ENCODE measurements around the gene RNASE13. TPM values are rescaled to one million over a fixed set of nuclear protein-coding genes. Genes with fewer than 3 reads are reported as not detected.

Gene RNASE13
- total and polyA plus RNA-seq, 2 experiments from 2014 or later: not detected

DNA sequence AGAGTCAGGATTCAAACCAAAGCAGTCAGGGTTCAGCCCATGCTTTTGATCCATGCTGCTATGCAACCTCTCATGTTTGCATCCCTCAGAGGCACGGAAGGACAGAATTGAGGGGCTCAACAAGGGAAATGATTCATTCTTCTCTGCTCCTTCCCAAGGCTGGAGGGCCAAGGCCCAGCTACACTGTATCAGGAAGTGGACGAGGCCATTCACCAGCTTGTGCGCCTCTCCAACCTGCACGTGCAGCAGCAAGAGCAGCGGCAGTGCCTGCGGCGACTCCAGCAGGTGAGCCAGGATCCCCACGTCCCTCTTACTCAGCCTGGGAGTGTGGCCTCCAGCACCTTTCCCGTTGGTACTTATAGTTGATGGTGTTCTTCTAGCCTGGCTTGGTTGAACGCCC is 44.1 kb upstream of the RNASE13 start:
- H3K9me3 ChIP-seq (ENCODE audit: low read depth): no peaks in the 10 kb centered on the region
- no peak overlapping the region for H2AFZ ChIP-seq
- H3K36me3 ChIP-seq (ENCODE audit: low read depth): peaks cover 43% of the 10 kb centered on the region
- H3F3A ChIP-seq (ENCODE audit: insufficient read depth): peaks cover 5% of the 10 kb centered on the region; the same call in 1 of the 2 replicates
- no peaks in the 10 kb centered on the region for H3K9me2 ChIP-seq (ENCODE audit: insufficient read depth)
- WGBS, 2 experiments (ENCODE audit: low coverage in 1 of 2, low lambda C conversion rate in 2 of 2, missing lambda C conversion rate in 2 of 2): 94 to 95% methylated on average over 10 of the region's 10 CpGs
- H3K27ac ChIP-seq: no peak overlapping the region
- H3K27me3 ChIP-seq (replicated peaks; ENCODE audit: insufficient read depth): no peaks in the 10 kb centered on the region
- in situ Hi-C loops (cut with MboI): no loop called here
- DNase-seq: no peak
- H3K79me2 ChIP-seq (ENCODE audit: insufficient read depth): peaks cover 29% of the 10 kb centered on the region
- TF ChIP-seq EZH2phosphoT487 (IDR thresholded peaks at IDR 0.05; ENCODE audit: insufficient read depth, low read depth) (no peak), EZH2 (IDR thresholded peaks at IDR 0.05; ENCODE audit: insufficient read depth, poor library complexity, severe bottlenecking) (no peak)
- no peak overlapping the region for H3K4me2 ChIP-seq (ENCODE audit: unreplicated experiment)
- no peaks in the 10 kb centered on the region for H3K4me1 ChIP-seq (ENCODE audit: insufficient read depth)
- H3K9ac ChIP-seq: no peak overlapping the region
- H3K4me3 ChIP-seq: no peak overlapping the region
- H4K20me1 ChIP-seq (ENCODE audit: insufficient read depth): no peaks in the 10 kb centered on the region

DNA sequence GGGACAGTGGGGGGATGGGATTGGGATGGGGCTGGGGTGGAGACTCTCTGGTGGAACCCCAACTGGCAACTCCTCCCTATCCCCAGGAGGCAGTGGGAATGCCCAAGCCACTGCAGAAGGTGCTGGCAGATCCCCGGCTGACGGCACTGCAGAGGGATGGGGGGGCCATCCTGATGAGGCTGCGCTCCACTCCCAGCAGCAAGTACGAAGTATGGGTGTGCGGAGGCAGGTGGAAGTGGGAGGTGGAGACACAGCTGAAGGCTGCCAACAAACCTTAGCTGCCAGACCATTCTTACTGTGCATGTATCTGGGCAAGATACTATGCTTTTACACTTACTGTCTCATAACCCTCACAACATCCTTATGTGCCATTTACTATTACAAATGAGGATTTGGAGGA is 43.7 kb upstream of the RNASE13 start:
- H3K9me2 ChIP-seq (ENCODE audit: insufficient read depth): no peaks in the 10 kb centered on the region
- no peak overlapping the region for H3K27ac ChIP-seq
- H3K4me1 ChIP-seq (ENCODE audit: insufficient read depth): peaks cover under 1% of the 10 kb centered on the region
- no peaks in the 10 kb centered on the region for H4K20me1 ChIP-seq (ENCODE audit: insufficient read depth)
- H3K4me3 ChIP-seq: no peak overlapping the region
- in situ Hi-C loops (cut with MboI): no loop called here
- 83 to 85% methylated on average over 5 of the region's 5 CpGs for WGBS, 2 experiments (ENCODE audit: low coverage in 1 of 2, low lambda C conversion rate in 2 of 2, missing lambda C conversion rate in 2 of 2)
- no peaks in the 10 kb centered on the region for H3K9me3 ChIP-seq (ENCODE audit: low read depth)
- H2AFZ ChIP-seq: no peak overlapping the region
- H3K27me3 ChIP-seq (replicated peaks; ENCODE audit: insufficient read depth): no peaks in the 10 kb centered on the region
- H3K9ac ChIP-seq: no peak overlapping the region
- H3K36me3 ChIP-seq (ENCODE audit: low read depth): peaks cover 43% of the 10 kb centered on the region
- H3K79me2 ChIP-seq (ENCODE audit: insufficient read depth): peaks cover 33% of the 10 kb centered on the region
- no peak for DNase-seq
- no peak overlapping the region for H3K4me2 ChIP-seq (ENCODE audit: unreplicated experiment)
- TF ChIP-seq EZH2phosphoT487 (IDR thresholded peaks at IDR 0.05; ENCODE audit: insufficient read depth, low read depth) (no peak), EZH2 (IDR thresholded peaks at IDR 0.05; ENCODE audit: insufficient read depth, poor library complexity, severe bottlenecking) (no peak)
- H3F3A ChIP-seq (ENCODE audit: insufficient read depth): peaks cover 9% of the 10 kb centered on the region

DNA sequence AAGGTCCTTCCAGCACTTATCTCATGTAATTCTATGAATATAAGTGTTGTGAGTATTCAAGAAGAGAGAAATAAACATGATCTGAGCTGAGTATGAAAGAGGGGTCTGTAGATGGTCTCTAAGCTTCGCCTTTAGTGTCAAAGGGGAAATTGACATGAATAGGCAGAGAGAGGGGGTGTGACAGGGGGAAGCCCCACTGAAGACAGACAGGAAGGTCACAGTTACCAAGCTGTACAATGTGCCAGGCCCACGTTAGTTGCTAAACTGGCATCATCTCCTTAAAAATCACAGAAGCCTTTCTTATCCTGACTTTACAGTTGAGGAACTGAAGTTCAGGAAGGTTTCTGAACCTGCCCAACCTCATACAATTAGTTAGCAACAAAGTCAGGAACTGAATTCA is 43.1 kb upstream of the RNASE13 start:
- Histone ChIP-seq H4K20me1 (ENCODE audit: insufficient read depth) (no peaks in the 10 kb centered on the region), H3K4me3 (no peak overlapping the region), H3K27me3 (replicated peaks; ENCODE audit: insufficient read depth) (no peaks in the 10 kb centered on the region), H2AFZ (no peak overlapping the region), H3K79me2 (ENCODE audit: insufficient read depth) (peaks cover 39% of the 10 kb centered on the region), H3K27ac (no peak overlapping the region), H3K9ac (no peak overlapping the region), H3F3A (ENCODE audit: insufficient read depth) (peaks cover 11% of the 10 kb centered on the region), H3K9me2 (ENCODE audit: insufficient read depth) (no peaks in the 10 kb centered on the region), H3K4me2 (ENCODE audit: unreplicated experiment) (no peak overlapping the region), H3K4me1 (ENCODE audit: insufficient read depth) (peaks cover 6% of the 10 kb centered on the region), H3K9me3 (ENCODE audit: low read depth) (no peaks in the 10 kb centered on the region), H3K36me3 (ENCODE audit: low read depth) (peaks cover 38% of the 10 kb centered on the region)
- no peak for TF ChIP-seq EZH2phosphoT487 (IDR thresholded peaks at IDR 0.05; ENCODE audit: insufficient read depth, low read depth)
- no peak for TF ChIP-seq EZH2 (IDR thresholded peaks at IDR 0.05; ENCODE audit: insufficient read depth, poor library complexity, severe bottlenecking)
- in situ Hi-C loops (cut with MboI): no loop called here
- DNase-seq: no peak
- WGBS, 2 experiments (ENCODE audit: low coverage in 1 of 2, low lambda C conversion rate in 2 of 2, missing lambda C conversion rate in 2 of 2): 98 to 100% methylated on average over 2 of the region's 2 CpGs

DNA sequence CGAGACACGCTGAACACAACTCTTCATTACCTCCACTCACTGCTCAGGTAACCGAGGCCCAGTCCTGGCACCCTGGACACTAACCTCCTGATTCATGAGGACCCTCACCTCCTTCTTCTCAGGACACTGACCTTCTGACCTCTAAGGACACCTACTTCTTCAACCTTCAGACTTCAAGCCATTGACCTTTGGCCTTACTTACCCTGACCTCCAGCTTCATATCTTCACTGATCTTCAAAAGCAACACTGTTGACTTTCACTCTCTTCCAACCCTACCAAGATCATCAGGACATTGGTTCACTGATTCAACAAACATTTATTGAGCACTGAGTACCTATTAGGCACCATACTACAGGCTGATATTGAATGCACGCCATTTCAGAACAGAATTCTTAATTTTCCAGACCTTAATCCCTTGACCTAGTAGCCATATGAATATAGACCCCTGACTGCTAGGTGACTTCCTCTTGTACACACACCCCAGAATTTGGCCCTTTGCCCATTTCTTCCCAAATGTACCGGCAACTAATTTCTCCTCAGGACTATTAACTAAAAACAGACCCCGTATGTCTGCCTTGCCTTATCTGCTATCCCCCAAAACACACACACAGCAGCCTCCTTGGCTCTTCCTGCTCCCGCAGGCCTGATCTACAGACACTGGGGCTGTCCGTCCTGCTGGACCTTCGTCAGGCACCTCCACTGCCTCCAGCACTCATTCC is 41.3 kb upstream of the RNASE13 start:
- Histone ChIP-seq H3K9me2 (ENCODE audit: insufficient read depth) (no peaks in the 10 kb centered on the region), H3F3A (ENCODE audit: insufficient read depth) (peaks cover 24% of the 10 kb centered on the region), H3K4me3 (no peak overlapping the region), H3K79me2 (ENCODE audit: insufficient read depth) (peaks cover 41% of the 10 kb centered on the region), H3K9me3 (ENCODE audit: low read depth) (no peaks in the 10 kb centered on the region), H3K36me3 (ENCODE audit: low read depth) (peaks cover 33% of the 10 kb centered on the region), H3K4me1 (ENCODE audit: insufficient read depth) (peaks cover 16% of the 10 kb centered on the region), H2AFZ (no peak overlapping the region), H3K27me3 (replicated peaks; ENCODE audit: insufficient read depth) (no peaks in the 10 kb centered on the region), H3K4me2 (ENCODE audit: unreplicated experiment) (no peak overlapping the region), H3K9ac (no peak overlapping the region), H3K27ac (no peak overlapping the region), H4K20me1 (ENCODE audit: insufficient read depth) (no peaks in the 10 kb centered on the region)
- no peak for TF ChIP-seq EZH2 (IDR thresholded peaks at IDR 0.05; ENCODE audit: insufficient read depth, poor library complexity, severe bottlenecking)
- no peak for TF ChIP-seq EZH2phosphoT487 (IDR thresholded peaks at IDR 0.05; ENCODE audit: insufficient read depth, low read depth)
- 79 to 80% methylated on average over 8 to 9 of the region's 9 CpGs for WGBS, 2 experiments (ENCODE audit: low coverage in 1 of 2, low lambda C conversion rate in 2 of 2, missing lambda C conversion rate in 2 of 2)
- DNase-seq: no peak
- in situ Hi-C loops (cut with MboI): no loop called here

Measured in GM23248 (cell line).